WERI-Rb-1 (cell line): ENCODE data around the gene C19orf38.
"Not testable (repeated sequence)": the region's sequence is repeated elsewhere in the genome, so short reads cannot be mapped to it uniquely, and the experiment has no call there.

Source experiments
- DNase-seq: peaks from one replicate; pipeline ENCODE4 v3.0.0-alpha.2; 2020
- H3K27ac ChIP-seq: fragments of 250-450 bp; sonication (Bioruptor Pico); 2 replicates; pipeline ENCODE4 v1.5.1; 2020; ENCODE audit warnings: mild to moderate bottlenecking, moderate library complexity
- H3K27me3 ChIP-seq: fragments of 250-450 bp; sonication (Bioruptor Pico); 2 replicates; pipeline ENCODE4 v1.5.1; 2021; ENCODE audit warnings: mild to moderate bottlenecking, low read depth, moderate library complexity; ENCODE audit not compliant: insufficient read depth, severe bottlenecking
- H3K36me3 ChIP-seq: fragments of 250-450 bp; sonication (Bioruptor Pico); 2 replicates; pipeline ENCODE4 v1.5.1; 2020; ENCODE audit warnings: mild to moderate bottlenecking, moderate library complexity
- H3K4me3 ChIP-seq: 2 replicates; pipeline ENCODE4 v1.5.1; 2011; ENCODE audit warnings: low read depth, mild to moderate bottlenecking, control low read depth, low read length
- H3K9me3 ChIP-seq: fragments of 250-450 bp; sonication (Bioruptor Pico); 2 replicates; pipeline ENCODE4 v1.5.1; 2021; ENCODE audit warnings: mild to moderate bottlenecking, moderate library complexity; ENCODE audit not compliant: severe bottlenecking
- TF ChIP-seq, protein P1 (sequence below): IDR thresholded peaks from 2 replicates; pipeline ENCODE4 v1.5.1; 2011; ENCODE audit warnings: low read depth, mild to moderate bottlenecking, control low read depth, inconsistent platforms, low read length

Gene C19orf38

DNA sequence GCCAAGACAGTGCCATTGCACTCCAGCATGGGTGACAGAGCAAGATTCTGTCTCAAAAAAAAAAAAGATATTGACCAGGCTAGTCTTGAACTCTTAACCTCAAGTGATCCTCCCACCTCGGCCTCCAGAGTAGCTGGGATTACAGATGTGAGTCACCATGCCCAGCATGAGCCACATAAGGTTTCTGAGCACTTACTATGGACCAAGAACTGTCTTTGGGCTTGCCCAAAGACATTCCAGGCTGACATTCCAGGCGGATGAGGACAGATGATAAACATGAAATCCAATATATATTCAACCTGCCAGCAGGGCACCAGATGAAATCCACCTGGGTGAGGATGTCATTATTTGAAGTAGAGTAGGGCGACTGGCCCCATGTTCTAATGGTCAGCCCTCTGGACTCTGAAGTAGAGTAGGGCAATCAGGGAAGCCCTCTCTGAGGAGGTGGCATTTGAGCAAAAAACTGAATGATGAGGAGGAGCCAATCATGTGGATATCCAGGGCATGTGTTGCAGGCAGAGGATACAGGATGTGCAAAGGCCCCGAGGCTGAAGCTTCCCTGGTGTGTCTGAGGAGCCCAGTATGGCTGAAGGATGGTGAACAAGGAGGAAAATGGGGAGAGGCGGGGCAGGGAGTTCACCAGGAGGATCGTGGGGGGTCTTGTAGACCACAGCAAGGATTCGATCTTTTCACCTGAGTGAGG is 4.0 kb downstream of the C19orf38 start:
- no peak for DNase-seq
- H3K27ac ChIP-seq = no peak overlapping the region
- no peaks in the 10 kb centered on the region for H3K36me3 ChIP-seq
- no peaks in the 10 kb centered on the region for H3K27me3 ChIP-seq
- no peaks in the 10 kb centered on the region for H3K9me3 ChIP-seq
- H3K4me3 ChIP-seq = no peak overlapping the region
- TF ChIP-seq, protein P1, sequence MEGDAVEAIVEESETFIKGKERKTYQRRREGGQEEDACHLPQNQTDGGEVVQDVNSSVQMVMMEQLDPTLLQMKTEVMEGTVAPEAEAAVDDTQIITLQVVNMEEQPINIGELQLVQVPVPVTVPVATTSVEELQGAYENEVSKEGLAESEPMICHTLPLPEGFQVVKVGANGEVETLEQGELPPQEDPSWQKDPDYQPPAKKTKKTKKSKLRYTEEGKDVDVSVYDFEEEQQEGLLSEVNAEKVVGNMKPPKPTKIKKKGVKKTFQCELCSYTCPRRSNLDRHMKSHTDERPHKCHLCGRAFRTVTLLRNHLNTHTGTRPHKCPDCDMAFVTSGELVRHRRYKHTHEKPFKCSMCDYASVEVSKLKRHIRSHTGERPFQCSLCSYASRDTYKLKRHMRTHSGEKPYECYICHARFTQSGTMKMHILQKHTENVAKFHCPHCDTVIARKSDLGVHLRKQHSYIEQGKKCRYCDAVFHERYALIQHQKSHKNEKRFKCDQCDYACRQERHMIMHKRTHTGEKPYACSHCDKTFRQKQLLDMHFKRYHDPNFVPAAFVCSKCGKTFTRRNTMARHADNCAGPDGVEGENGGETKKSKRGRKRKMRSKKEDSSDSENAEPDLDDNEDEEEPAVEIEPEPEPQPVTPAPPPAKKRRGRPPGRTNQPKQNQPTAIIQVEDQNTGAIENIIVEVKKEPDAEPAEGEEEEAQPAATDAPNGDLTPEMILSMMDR = no peak

DNA sequence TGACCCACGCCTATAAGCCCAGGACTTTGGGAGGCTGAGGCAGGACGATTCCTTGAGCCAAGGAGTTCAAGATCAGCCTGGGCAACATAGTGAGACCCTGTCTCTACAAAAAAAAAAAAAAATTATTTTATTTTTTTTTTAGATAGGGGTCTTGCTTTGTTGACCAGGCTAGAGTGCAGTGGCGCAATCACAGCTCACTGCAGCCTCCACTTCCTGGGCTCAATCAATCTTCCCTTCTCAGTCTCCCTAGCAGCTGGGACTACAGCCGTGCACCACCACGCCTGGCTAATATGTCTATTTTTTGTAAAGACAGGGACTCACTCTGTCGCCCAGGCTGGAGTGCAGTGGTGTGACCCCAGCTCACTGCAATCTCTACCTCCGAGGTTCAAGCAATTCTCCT is 4.7 kb downstream of the C19orf38 start:
- no peaks in the 10 kb centered on the region for H3K9me3 ChIP-seq
- no peak overlapping the region for H3K4me3 ChIP-seq
- H3K27me3 ChIP-seq = no peaks in the 10 kb centered on the region
- no peak for DNase-seq
- H3K36me3 ChIP-seq = no peaks in the 10 kb centered on the region
- no peak overlapping the region for H3K27ac ChIP-seq
- TF ChIP-seq, protein P1 = no peak

DNA sequence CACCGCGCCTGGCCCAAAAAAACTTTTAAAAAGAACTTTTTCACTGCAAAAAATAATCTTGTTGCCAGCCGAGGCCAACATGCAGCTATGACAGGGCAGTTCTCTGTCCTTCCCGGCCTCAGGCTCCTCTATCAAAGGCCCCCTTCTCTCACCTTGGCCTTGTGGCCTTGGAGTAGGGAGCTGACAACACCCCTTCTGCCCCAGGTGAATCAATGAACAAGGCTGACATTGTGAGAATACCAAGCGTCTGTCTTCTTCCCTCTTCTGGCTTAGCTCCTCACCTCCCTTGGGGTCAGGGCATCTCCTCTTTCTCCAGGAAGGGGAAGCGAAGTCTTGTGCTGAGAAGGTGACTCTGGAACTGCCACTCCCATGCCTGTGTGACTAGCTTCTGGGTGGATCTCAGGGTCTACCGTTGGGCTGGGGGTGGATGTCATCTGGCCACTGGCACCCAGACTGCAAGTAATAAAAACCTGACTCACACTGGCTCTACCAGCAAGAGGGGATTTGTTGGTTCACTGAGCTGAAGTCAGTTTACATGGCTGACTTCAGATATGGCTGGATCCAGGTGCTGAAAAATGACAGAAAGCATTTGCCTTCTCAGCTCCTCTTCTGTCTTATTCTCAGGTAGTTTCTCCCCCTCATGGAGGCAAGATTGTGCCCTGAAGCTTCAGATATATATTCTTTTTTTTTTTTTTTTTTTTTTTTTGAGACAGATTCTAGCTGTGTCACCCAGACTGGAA is 6.3 kb downstream of the C19orf38 start:
- H3K4me3 ChIP-seq = no peak overlapping the region
- no peak for DNase-seq
- no peak overlapping the region for H3K27ac ChIP-seq
- no peaks in the 10 kb centered on the region for H3K27me3 ChIP-seq
- no peaks in the 10 kb centered on the region for H3K9me3 ChIP-seq
- TF ChIP-seq, protein P1 = no peak
- H3K36me3 ChIP-seq = no peaks in the 10 kb centered on the region

DNA sequence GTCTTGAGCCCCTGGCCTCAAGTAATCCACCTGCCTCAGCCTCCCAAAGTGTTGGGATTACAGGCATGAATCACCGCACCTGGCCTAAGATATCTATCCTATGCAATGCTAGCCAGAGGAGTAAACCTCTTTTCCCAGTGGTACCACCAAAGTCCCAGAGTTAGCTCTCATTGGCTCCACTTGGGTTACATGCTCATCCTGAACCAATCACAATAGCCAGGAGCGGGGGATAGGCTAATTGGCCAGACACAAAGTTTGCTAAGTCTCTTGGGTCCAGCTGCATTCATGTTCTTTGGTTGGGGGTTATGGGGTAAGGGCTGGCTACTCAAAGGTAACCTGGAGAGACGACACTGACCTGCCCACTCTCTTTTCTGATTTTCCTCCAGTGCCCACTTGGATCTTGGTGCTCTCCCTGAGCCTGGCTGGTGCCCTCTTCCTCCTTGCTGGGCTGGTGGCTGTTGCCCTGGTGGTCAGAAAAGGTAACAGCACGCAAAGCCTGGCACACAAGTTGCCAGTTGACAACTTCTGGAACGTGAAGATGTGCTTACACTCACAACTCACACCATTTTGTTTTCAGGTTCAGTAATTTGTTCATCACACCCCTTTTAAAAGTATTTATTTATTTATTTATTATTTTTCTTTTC is 7.8 kb downstream of the C19orf38 start:
- H3K27me3 ChIP-seq = no peaks in the 10 kb centered on the region
- no peak for DNase-seq
- TF ChIP-seq, protein P1 = peak; percentile 63
- H3K4me3 ChIP-seq = no peak overlapping the region
- H3K36me3 ChIP-seq = no peaks in the 10 kb centered on the region
- H3K9me3 ChIP-seq = no peaks in the 10 kb centered on the region
- no peak overlapping the region for H3K27ac ChIP-seq

DNA sequence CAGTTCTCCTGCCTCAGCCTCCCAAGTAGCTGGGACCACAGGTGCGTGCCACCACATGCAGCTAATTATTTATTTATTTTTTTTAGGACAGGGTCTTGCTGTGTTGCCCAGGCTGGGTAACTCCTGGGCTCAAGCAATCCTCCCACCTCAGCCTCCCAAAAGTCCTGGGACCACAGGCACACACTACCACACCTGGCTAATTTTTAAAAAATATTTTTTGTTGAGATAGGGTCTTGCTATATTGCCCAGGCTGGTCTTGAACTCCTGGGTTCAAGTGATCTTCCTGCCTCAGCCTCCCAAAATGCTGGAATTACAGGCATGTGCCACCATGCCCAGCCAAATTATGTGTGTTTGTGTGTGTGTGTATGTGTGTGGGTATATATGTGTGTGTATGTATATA is 8.7 kb downstream of the C19orf38 start:
- not testable (repeated sequence) for H3K36me3 ChIP-seq, H3K27ac ChIP-seq, H3K4me3 ChIP-seq, DNase-seq, H3K27me3 ChIP-seq, H3K9me3 ChIP-seq

DNA sequence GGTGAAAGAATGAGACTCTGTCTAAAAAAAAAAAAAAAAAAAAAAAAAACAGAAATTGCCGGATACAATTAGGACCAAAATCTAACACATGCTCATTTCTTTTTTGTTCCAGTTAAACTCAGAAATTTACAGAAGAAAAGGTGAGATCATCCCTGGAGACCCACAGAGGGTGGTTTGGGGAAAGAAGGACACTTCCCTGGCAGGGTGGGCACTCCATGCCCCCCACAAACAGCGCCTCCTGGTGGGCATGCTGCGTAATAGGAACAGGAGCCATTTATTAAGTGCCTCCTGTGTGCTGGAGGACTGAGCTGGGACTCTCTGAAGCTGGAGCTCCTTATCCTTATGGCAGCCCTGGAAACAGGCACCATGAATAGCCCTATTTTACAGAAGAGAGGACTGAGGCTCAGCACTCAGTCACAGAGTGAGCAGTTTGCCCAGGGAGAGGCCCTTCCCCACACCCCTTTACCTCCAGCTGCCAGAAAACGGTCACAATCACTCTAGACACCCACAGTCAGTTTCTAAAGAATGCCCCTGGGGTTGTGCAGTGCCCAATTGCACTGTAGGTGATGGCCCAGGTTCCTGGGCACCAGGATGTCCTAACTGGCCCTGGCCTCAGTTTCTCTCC is 10.1 kb downstream of the C19orf38 start:
- Histone ChIP-seq H3K27ac (no peak overlapping the region), H3K36me3 (no peaks in the 10 kb centered on the region), H3K27me3 (no peaks in the 10 kb centered on the region), H3K9me3 (no peaks in the 10 kb centered on the region), H3K4me3 (no peak overlapping the region)
- DNase-seq = no peak
- TF ChIP-seq, protein P1 = peak; percentile 77
